NOMO-1 (cell line): ENCODE data around the gene RCVRN.

Experiments used
- DNase-seq, 2 experiments: peaks; one replicate each; lab custom pipeline; 2025; ENCODE audit not compliant: unreplicated experiment in 2 of 2; lab: John Stamatoyannopoulos, UW

Gene RCVRN

GRCh38 chr17:9905078-9905415, at the start of gene RCVRN:
Gene RCVRN (minus strand): TSS chr17:9905271. CDS start chr17:9905180, 91 bp downstream.
- DNase-seq: no peak

GRCh38 chr17:9953492-9953891, 48.4 kb upstream of the RCVRN start:
- no peak for DNase-seq

DNA sequence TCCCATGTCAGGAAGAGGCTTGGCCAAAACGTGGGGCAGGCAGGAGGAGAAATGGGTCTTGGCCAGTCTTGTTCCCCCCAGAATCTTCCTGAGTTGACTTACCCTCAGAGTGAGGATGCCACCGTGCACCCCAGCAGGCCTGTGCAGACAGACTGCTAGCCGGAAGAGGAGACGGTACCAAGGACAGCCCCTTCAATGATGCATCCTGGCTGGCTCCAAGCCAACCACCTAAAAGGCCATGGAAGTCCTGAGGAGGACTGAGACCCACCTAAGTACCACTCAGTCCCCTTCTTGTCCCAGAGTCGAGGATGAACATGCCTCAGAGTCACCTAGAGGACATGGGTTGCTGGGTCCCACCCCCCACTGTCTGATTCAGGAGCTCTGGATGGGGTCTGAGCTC, 46.7 kb upstream of the RCVRN start:
- no peak for DNase-seq

GRCh38 chr17:9948928-9949327, 43.9 kb upstream of the RCVRN start:
- DNase-seq: no peak

DNA sequence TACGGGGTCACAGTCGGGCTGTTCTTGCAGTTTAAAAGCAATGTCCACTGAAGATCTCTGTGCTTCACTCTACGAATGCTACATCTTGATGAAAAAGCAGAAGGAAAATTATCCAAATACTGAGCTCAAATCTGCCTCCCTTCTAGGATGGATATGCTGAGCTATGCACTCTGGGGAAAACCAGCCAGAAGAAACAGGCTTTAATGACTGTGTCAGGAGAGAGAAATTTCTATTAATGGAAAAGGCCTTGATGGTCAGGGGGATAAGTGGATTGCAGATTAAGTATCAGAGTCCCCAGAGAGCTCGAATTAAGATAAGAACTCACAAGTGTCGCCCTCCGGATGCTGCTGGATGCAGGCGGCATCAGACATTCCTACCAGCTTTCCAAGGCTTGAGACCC, 39.6 kb upstream of the RCVRN start:
- DNase-seq: no peak

GRCh38 chr17:9943343-9943742, 38.3 kb upstream of the RCVRN start:
- no peak for DNase-seq

DNA sequence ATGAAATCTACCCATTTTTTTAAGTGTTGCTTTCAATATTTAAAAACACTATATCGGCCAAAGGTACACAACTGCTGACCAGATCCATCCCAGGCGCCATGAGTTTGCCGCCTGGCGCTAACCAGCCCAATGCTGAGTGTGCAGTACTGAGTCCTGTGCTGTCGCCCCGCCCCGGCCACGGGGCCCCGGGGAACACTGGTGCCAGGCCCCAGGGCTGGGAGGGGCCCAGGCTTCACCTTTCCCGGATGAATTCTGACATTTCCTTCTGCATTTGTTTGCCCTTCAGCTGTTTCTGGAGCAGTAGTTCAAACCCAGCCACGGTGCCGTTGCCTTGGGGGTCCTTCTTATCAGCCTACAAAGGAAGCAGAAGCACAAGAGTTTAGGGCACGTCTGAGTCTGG, 37.8 kb upstream of the RCVRN start:
- no peak for DNase-seq

DNA sequence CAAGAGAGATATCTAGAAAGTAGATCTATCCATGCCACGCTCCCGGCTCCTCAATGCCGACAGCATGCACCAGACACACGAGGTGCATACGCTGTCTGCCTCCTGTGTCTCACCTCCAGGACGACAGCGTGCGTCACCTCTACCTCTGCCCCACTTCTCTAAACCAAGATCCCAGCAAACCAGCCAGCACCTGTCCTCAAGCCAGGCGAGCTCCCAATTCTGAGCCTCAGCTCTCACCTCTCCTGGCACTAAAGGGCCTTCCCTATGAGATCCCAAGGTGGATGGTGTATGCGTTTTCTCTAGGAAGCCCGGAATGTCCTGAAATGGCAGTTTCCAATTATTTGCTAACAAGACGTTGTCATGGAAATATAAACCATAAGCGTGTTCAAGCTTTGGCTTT, 36.2 kb upstream of the RCVRN start:
- DNase-seq: no peak

DNA sequence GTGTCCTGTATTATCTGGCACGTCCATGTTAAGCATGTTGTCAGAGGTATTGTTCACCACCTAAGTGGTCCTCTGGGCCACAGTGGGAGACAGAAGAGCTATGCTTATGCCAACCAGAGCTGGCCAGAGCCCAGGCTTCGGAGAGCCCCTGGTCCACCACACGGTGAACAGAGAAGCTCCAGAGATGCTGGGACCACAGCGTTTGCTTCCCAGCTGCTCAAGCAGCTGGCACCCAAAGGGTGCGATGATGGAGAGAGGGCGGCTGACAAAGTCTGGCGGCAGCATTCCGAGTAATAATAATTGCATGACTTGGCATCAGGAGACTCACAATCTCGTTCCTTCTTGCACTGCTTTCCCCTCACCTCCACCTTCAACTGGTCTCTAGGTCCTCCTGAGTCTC, 35.8 kb upstream of the RCVRN start:
- no peak for DNase-seq

DNA sequence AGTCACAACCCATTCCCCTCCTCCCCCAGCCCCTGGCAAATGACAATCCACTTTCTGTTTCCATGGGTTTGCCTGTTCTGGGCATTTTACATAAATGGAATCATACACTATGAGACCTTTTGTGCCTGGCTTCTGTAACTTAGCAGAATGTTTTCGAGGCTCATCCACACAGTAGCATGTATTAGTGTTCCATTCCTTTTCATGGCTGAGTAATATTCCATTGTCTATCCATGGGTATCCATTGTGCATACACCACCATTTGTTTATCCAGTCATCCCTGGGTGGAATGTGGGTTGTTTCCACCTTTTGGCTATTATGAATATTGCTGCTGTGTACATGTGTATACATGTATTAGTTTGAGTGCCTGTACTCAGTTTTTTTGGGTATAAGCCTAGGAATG, 33.7 kb upstream of the RCVRN start:
- no peak for DNase-seq

- DNase-seq: no peak
Observed at GRCh38 chr17:9937901-9938300, 32.8 kb upstream of the RCVRN start.

- no peak for DNase-seq
Observed at GRCh38 chr17:9937241-9937761, 32.2 kb upstream of the RCVRN start.

GRCh38 chr17:9936095-9936494, 31.0 kb upstream of the RCVRN start:
- no peak for DNase-seq

GRCh38 chr17:9935408-9935807, 30.3 kb upstream of the RCVRN start:
- DNase-seq: no peak

DNA sequence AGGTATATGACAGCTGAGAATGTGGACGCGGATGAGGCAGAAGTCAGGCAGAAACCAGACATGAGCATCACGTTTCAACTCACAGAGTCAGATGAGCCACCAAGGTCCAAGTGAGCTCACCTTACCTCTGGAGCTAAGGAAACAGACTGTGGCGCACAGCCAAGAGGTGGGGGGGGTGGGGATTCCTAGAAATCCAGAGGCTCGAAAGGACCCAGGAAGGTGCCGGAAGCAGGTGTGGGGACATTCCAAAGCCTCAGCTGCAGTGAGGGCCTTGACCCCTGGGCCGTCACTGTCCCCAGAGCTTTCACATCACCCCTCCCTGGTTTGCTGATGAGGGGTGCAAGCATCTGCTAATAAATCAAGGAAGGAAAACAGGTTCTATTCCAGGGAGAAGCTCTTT, 29.3 kb upstream of the RCVRN start:
- DNase-seq: no peak

GRCh38 chr17:9932491-9932890, 27.4 kb upstream of the RCVRN start:
- DNase-seq: no peak

- no peak for DNase-seq
Observed at GRCh38 chr17:9931144-9931741, 26.2 kb upstream of the RCVRN start.

DNA sequence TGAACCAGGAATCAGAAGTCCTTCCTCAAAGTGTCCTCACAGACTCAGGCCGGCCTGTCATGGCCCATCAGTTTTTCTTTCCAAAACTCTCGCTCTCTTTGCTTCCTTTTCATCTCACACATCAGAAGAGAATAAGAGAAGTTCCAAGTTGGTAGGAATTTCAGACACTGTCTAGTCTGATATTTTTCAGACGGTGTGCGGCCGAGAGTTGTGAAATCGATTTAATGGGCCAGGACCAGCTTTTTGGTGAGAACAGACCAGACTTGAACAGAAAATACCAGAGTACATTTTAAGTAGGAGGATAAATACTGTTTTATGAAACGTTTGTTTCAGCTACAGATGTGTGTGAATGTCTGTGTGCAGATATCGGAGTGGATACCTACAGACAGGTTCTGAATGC, 24.8 kb upstream of the RCVRN start:
- DNase-seq: no peak

DNA sequence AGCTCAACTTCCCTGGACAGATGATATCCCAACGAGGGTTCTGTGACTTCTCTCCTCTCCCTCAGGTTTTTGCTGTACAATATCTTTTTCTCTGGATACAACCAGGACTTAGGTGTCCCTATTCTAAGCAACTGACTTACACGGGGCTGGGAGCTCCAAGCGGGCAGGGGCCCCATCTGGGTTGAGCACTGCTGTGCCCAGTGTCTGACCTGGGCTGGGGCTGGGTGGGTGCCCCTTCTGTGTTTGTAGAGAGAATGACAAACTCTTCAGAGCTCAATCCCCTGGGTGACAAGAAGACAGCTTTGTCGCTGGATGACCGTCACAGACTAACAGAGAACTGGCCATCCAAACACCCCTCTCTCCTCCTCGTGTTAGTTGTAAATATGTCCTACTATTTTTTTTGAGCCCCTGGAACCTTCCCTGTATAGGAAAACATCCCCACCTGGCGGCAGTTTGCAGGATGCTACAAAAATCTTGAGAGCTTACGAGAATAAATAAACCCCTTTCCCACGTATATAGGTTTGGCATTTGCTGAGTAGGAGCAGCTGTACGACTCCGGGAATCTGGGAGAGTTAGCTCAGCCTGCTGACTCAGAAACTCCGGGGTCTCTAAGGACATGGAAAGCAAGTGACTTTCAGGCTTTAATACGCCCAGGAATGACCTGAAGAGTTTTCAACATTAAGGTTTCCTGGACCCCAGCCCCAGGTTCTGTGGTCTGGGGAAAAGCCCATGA, 23.7 kb upstream of the RCVRN start:
- no peak for DNase-seq

- no peak for DNase-seq
Observed at GRCh38 chr17:9926150-9926804, 21.2 kb upstream of the RCVRN start.

DNA sequence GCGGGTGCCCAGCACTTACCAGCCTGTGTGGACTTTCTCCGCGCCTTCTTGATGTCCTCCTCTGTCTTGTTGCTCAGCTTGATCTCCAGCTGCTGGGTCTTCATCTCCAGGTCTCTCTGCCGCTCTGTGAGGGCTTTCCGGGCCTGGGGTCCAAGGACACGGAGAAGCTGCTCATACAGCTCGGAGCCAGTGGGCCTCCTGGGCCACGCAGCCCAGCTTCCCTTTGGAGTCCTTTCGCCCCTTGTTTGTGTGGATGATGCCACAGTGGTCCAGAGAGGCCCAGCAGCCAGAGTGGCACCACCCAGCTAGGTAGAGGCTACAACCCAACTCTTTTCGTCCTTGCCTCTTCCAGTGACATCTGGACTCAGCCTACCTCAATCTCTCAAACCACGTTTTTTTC, 20.4 kb upstream of the RCVRN start:
- no peak for DNase-seq

DNA sequence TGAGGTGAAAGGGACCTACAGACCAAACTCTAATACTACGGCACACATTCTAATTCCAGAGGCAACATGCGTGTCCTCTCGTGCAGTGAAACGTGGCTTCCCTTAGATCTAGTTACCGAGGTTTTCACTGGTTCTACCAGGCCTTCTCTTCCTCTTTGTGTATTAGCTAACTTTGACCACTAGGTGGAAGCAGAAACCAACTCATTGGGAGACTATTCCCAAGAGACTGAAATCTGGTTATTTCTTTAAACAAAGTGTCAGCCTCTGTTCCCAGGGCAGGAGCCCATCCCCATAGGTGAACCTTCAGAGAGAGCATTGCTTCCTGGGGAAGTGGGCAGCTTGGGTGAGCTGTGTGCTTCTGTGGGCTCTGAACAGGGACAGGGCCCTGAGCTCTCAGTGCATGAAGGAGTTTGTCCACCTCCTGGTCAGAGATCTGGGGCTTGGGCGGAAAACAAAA, 19.7 kb upstream of the RCVRN start:
- DNase-seq: peak; percentile 17 to 69
